SK-N-SH (cell line): Measurements from ENCODE around the gene KCND3.

Experiments used
- CTCF ChIP-seq: fragments of 200-600 bp; sonication (generic); IDR thresholded peaks from 2 replicates; pipeline ENCODE4 v1.6.1; 2017; ENCODE audit warnings: antibody characterized with exemption, mild to moderate bottlenecking, moderate library complexity
- ELF1 ChIP-seq: IDR thresholded peaks from 2 replicates; pipeline ENCODE4 v1.4.0; 2012
- GATA2 ChIP-seq: sonication (generic); formaldehyde crosslinking; IDR thresholded peaks from 2 replicates; pipeline ENCODE4 v1.5.0; 2020; ENCODE audit warnings: mild to moderate bottlenecking, missing genetic modification reagents
- JUND ChIP-seq: IDR thresholded peaks from 2 replicates; pipeline ENCODE4 v1.4.0; 2012
- NFIC ChIP-seq: IDR thresholded peaks from 2 replicates; pipeline ENCODE4 v1.4.0; 2012; ENCODE audit warnings: borderline replicate concordance
- RAD21 ChIP-seq: IDR thresholded peaks from 2 replicates; pipeline ENCODE4 v1.6.1; 2012; ENCODE audit warnings: mild to moderate bottlenecking, low read length
- RCOR1 ChIP-seq: fragments of 150-350 bp; IDR thresholded peaks from 2 replicates; pipeline ENCODE4 v1.6.1; 2017; ENCODE audit warnings: antibody characterized with exemption, low read length
- REST ChIP-seq: IDR thresholded peaks from 2 replicates; pipeline ENCODE4 v1.6.1; 2012; ENCODE audit warnings: mild to moderate bottlenecking, low read depth, low read length, moderate library complexity
- RXRA ChIP-seq: IDR thresholded peaks from 2 replicates; pipeline ENCODE4 v1.4.0; 2012; ENCODE audit warnings: low read depth, mild to moderate bottlenecking, borderline replicate concordance
- SMC3 ChIP-seq: IDR thresholded peaks from 2 replicates; pipeline ENCODE4 v1.6.1; 2012; ENCODE audit warnings: low read depth, low read length, improper control_type of control experiment
- USF2 ChIP-seq: fragments of 150-350 bp; IDR thresholded peaks from 2 replicates; pipeline ENCODE4 v1.6.1; 2017; ENCODE audit warnings: antibody characterized with exemption, low read length, low read depth, borderline replicate concordance
- YY1 ChIP-seq: IDR thresholded peaks from 2 replicates; pipeline ENCODE4 v1.4.0; 2012; ENCODE audit warnings: low read depth, mild to moderate bottlenecking
- ZBTB33 ChIP-seq: IDR thresholded peaks from 2 replicates; pipeline ENCODE4 v1.4.0; 2012; ENCODE audit warnings: low read depth, borderline replicate concordance

GRCh38 chr1:111965781-111966443, 23.6 kb downstream of the KCND3 start:
- TF ChIP-seq CTCF (no peak), RCOR1 (no peak), RXRA (no peak), ZBTB33 (no peak), REST (no peak), NFIC (no peak), USF2 (no peak), RAD21 (no peak), SMC3 (no peak), YY1 (no peak), JUND (no peak), GATA2 (no peak), ELF1 (no peak)
